GM23338 (cell line): Measurements from ENCODE around the gene BRAF. TPM values are rescaled to one million over a fixed set of nuclear protein-coding genes. Genes with fewer than 3 reads are reported as not detected.
A peak's percentile ranks its signal among the peaks of the same experiment; 100 is the strongest.

Experiments
- ATAC-seq: fragments of 200-7000 bp; cut with Tn5 transposase; 3 replicates; pipeline ENCODE4 v1.9.1; 2020
- DNase-seq: peaks from one replicate; pipeline ENCODE4 v3.0.0-alpha.2; 2015; ENCODE audit warnings: low spot score
- H2AFZ ChIP-seq: fragments of 200-600 bp; sonication (generic); 2 replicates; pipeline ENCODE4 v1.8.0; 2016; ENCODE audit warnings: antibody characterized with exemption, mild to moderate bottlenecking, moderate library complexity
- H3F3A ChIP-seq: fragments of 200-600 bp; sonication (generic); replicated peaks from 2 replicates; pipeline ENCODE4 v1.8.0; 2017; ENCODE audit warnings: antibody characterized with exemption, mixed run types, low read depth
- H3K27ac ChIP-seq: fragments of 200-600 bp; sonication (generic); 2 replicates; pipeline ENCODE4 v1.6.1; 2016; ENCODE audit warnings: low read depth
- H3K27me3 ChIP-seq: fragments of 200-600 bp; sonication (generic); 2 replicates; pipeline ENCODE4 v1.8.0; 2016; ENCODE audit warnings: mild to moderate bottlenecking, mixed run types, moderate library complexity; ENCODE audit not compliant: insufficient read depth
- H3K36me3 ChIP-seq: fragments of 200-600 bp; sonication (generic); 2 replicates; pipeline ENCODE4 v1.8.0; 2016; ENCODE audit warnings: mild to moderate bottlenecking; ENCODE audit not compliant: insufficient read depth
- H3K4me1 ChIP-seq: fragments of 200-600 bp; sonication (generic); 2 replicates; pipeline ENCODE4 v1.8.0; 2016; ENCODE audit warnings: mild to moderate bottlenecking, moderate library complexity; ENCODE audit not compliant: insufficient read depth
- H3K4me2 ChIP-seq: fragments of 200-600 bp; sonication (generic); 2 replicates; pipeline ENCODE4 v1.7.1; 2017; ENCODE audit warnings: mixed run types
- H3K4me3 ChIP-seq: fragments of 200-600 bp; sonication (generic); 2 replicates; pipeline ENCODE4 v1.6.1; 2016; ENCODE audit warnings: mixed run types
- H3K79me2 ChIP-seq: fragments of 200-600 bp; sonication (generic); replicated peaks from 2 replicates; pipeline ENCODE4 v1.8.0; 2017; ENCODE audit warnings: mild to moderate bottlenecking; ENCODE audit not compliant: insufficient read depth
- H3K9me2 ChIP-seq: fragments of 200-600 bp; sonication (generic); 2 replicates; pipeline ENCODE4 v1.8.0; 2017; ENCODE audit not compliant: insufficient read depth
- H4K20me1 ChIP-seq: fragments of 200-600 bp; sonication (generic); replicated peaks from 2 replicates; pipeline ENCODE4 v1.8.0; 2017; ENCODE audit warnings: mild to moderate bottlenecking; ENCODE audit not compliant: insufficient read depth
- H3K27ac Mint-ChIP-seq: 2 replicates; pipeline ENCODE4 v1.8.0; 2020; ENCODE audit warnings: inconsistent platforms, mild to moderate bottlenecking, moderate library complexity, mixed read lengths
- H3K27me3 Mint-ChIP-seq: 3 replicates; pipeline ENCODE4 v1.8.0; 2022; ENCODE audit warnings: low read depth, mild to moderate bottlenecking, moderate library complexity, mixed read lengths, inconsistent platforms; ENCODE audit not compliant: insufficient read depth, poor library complexity
- H3K36me3 Mint-ChIP-seq: 3 replicates; pipeline ENCODE4 v1.8.0; 2021; ENCODE audit warnings: low read depth, mild to moderate bottlenecking, inconsistent platforms, moderate library complexity, mixed read lengths
- H3K4me1 Mint-ChIP-seq: 3 replicates; pipeline ENCODE4 v1.8.0; 2020; ENCODE audit warnings: mild to moderate bottlenecking, inconsistent platforms, mixed read lengths
- H3K4me3 Mint-ChIP-seq: 3 replicates; pipeline ENCODE4 v1.8.0; 2021; ENCODE audit warnings: moderate library complexity, mild to moderate bottlenecking, inconsistent platforms, mixed read lengths
- H3K9me3 Mint-ChIP-seq: 3 replicates; pipeline ENCODE4 v1.8.0; 2020; ENCODE audit warnings: moderate library complexity, mild to moderate bottlenecking, inconsistent platforms, mixed read lengths
- CREB1 ChIP-seq: fragments of 250-450 bp; sonication (Bioruptor Pico); IDR thresholded peaks from 2 replicates; pipeline ENCODE4 v1.5.0; 2020; ENCODE audit warnings: low read depth, mild to moderate bottlenecking, moderate library complexity
- CTCF ChIP-seq, 2 experiments: fragments of 200-600 bp in 1 of 2; sonication (generic) in 1 of 2; conservative IDR thresholded peaks; 2 replicates each; pipeline versions ENCODE4 v1.5.1 to v1.6.1; 2016 to 2017; ENCODE audit warnings: antibody characterized with exemption in 2 of 2, low read depth in 2 of 2, mild to moderate bottlenecking in 2 of 2, moderate library complexity in 1 of 2
- EZH2phosphoT487 ChIP-seq: fragments of 200-600 bp; sonication (generic); IDR thresholded peaks from one replicate; pipeline ENCODE4 v1.8.1; 2018; ENCODE audit warnings: antibody characterized with exemption; ENCODE audit not compliant: unreplicated experiment
- JUNB ChIP-seq: IDR thresholded peaks from one replicate; pipeline ENCODE4 v1.6.1; 2016; ENCODE audit warnings: antibody characterized with exemption; ENCODE audit not compliant: unreplicated experiment
- ZNF114 ChIP-seq: fragments of 250-450 bp; sonication (Bioruptor Pico); IDR thresholded peaks from 2 replicates; pipeline ENCODE4 v1.5.0; 2020; ENCODE audit warnings: mild to moderate bottlenecking, moderate library complexity
- ZNF462 ChIP-seq: fragments of 250-450 bp; sonication (Bioruptor Pico); IDR thresholded peaks from 2 replicates; pipeline ENCODE4 v1.5.0; 2020; ENCODE audit warnings: mild to moderate bottlenecking, moderate library complexity
- polyA plus RNA-seq: library from polyadenylated mRNA; unstranded; fragments of >200 nt; fragmentation: Nextera tagmentation; extraction: Ambion mirVana; gene quantifications from 2 replicates; pipeline ENCODE4 v1.2.1, GENCODE V29; 2016
- total RNA-seq: library from RNA; depleted of rRNA; stranded (reverse); fragments of >200 nt; shearing (Covaris generic); gene quantifications from 2 replicates; pipeline ENCODE4 v1.2.3, GENCODE V29; 2014

The BRAF gene
- total and polyA plus RNA-seq, 2 experiments from 2014 or later, result 14.6 to 36.8 TPM

DNA sequence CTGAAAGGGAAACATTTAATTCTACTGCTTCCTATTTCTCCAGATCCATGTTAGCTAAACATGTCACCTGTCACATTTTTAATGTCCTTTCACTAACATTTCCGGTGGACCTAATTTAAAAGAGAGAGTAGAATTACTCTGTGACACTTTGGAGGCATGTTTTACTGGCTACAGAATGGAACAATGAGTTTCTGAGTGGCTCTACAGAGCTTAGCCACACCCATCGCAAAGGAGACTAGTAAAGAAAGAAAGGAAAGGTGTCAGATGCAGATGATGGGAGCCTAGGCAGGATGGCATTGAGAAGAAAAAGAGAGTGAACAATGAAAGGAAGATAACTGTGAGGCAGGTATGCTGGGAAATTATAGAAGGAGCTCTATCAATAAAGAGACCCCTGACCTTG, 192.3 kb downstream of the BRAF start (continued):
- TF ChIP-seq ZNF462 (CRISPR knock-in tag) (no peak), JUNB (no peak)

DNA sequence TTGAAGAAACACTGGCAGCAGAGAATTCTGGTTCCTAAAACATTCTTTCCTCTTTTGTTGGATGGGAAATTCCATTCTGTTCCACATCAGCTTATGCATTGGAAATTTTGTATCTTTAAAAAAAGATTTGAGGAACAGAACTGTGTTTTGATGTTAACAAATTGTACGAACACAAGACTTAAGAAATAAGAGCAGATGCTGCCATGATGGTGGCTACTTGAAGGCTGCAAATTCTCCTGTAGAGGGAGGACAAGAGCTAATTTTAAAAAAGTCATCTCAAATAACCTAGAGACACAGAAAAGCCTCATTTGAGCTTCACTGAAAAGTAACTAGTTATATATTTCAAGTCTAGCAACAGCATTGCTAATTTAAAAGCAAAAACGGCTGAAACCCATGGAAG, 198.4 kb downstream of the BRAF start:
- Histone ChIP-seq H3K36me3 (no peaks in the 10 kb centered on the region), H2AFZ (no peak overlapping the region), H4K20me1 (no peaks in the 10 kb centered on the region), H3K4me3 (no peak overlapping the region), H3K79me2 (no peaks in the 10 kb centered on the region), H3F3A (no peaks in the 10 kb centered on the region), H3K27me3 (no peaks in the 10 kb centered on the region), H3K9me2 (no peaks in the 10 kb centered on the region), H3K27ac (no peak overlapping the region), H3K4me1 (no peaks in the 10 kb centered on the region), H3K4me2 (no peak overlapping the region)
- Mint-ChIP-seq H3K27ac (no peak overlapping the region), H3K36me3 (no peaks in the 10 kb centered on the region), H3K4me1 (no peaks in the 10 kb centered on the region), H3K9me3 (no peaks in the 10 kb centered on the region), H3K27me3 (peaks cover 2% of the 10 kb centered on the region), H3K4me3 (no peak overlapping the region)
- TF ChIP-seq EZH2phosphoT487, result no peak
- TF ChIP-seq CREB1 (CRISPR knock-in tag), result no peak
- TF ChIP-seq CTCF (conservative IDR thresholded peaks at IDR 0.05; ENCODE audit: low read depth in 2 of 2), result peak; percentile 58 to 61
- no peak for TF ChIP-seq ZNF114 (CRISPR knock-in tag)
- ATAC-seq, result no peak; the same call in 2 of the 3 replicates
- DNase-seq, result peak; percentile 55
